HepG2 (cell line): ENCODE results near the gene NAV3.

Experiments
- ASH2L ChIP-seq: fragments of 300-600, 200-600 bp; sonication (generic); IDR thresholded peaks from 2 replicates; pipeline ENCODE4 v1.7.0; 2017; ENCODE audit warnings: low read depth, mild to moderate bottlenecking, moderate library complexity, mixed read lengths, low read length; ENCODE audit not compliant: insufficient read length
- TF ChIP-seq, protein P1 (sequence below), 2 experiments: IDR thresholded peaks; 2 replicates each; pipeline ENCODE4 v1.6.1; 2011 to 2012; ENCODE audit warnings: low read length in 2 of 2, borderline replicate concordance in 1 of 2, low read depth in 1 of 2, mild to moderate bottlenecking in 1 of 2, moderate library complexity in 1 of 2

DNA sequence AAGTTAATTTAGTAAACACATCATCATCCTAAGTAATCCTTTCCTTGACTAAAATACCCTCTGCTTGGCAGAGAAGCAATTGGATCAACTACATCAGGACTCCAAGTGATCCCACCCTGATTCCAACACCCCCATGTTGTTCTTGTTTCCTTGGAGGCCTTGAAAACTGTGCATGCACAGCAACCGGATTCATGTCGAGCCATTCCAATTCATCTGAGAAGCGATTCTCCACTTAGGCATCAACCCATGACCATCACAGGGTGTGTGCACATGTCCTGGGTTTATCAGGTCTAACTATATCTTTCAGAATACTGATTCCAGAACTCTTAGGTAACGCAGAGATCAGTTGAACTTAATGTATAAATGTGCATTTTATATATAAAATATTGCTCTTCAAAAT, 163.0 kb downstream of the NAV3 start:
- TF ChIP-seq ASH2L, result no peak
- TF ChIP-seq, protein P1, sequence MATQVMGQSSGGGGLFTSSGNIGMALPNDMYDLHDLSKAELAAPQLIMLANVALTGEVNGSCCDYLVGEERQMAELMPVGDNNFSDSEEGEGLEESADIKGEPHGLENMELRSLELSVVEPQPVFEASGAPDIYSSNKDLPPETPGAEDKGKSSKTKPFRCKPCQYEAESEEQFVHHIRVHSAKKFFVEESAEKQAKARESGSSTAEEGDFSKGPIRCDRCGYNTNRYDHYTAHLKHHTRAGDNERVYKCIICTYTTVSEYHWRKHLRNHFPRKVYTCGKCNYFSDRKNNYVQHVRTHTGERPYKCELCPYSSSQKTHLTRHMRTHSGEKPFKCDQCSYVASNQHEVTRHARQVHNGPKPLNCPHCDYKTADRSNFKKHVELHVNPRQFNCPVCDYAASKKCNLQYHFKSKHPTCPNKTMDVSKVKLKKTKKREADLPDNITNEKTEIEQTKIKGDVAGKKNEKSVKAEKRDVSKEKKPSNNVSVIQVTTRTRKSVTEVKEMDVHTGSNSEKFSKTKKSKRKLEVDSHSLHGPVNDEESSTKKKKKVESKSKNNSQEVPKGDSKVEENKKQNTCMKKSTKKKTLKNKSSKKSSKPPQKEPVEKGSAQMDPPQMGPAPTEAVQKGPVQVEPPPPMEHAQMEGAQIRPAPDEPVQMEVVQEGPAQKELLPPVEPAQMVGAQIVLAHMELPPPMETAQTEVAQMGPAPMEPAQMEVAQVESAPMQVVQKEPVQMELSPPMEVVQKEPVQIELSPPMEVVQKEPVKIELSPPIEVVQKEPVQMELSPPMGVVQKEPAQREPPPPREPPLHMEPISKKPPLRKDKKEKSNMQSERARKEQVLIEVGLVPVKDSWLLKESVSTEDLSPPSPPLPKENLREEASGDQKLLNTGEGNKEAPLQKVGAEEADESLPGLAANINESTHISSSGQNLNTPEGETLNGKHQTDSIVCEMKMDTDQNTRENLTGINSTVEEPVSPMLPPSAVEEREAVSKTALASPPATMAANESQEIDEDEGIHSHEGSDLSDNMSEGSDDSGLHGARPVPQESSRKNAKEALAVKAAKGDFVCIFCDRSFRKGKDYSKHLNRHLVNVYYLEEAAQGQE (IDR thresholded peaks at IDR 0.05; ENCODE audit: borderline replicate concordance in 1 of 2, low read depth in 1 of 2, low read length in 2 of 2), result no peak
